HEK293 (cell line): ENCODE data around the gene ASIC3.

ENCODE experiments used
- BCL11B ChIP-seq: fragments of 450-650 bp; formaldehyde crosslinking; IDR thresholded peaks from 2 replicates; pipeline ENCODE4 v1.5.1; 2016; ENCODE audit warnings: low read depth, missing biosample characterization, missing genetic modification characterization
- EGR2 ChIP-seq: fragments of 450-650 bp; formaldehyde crosslinking; IDR thresholded peaks from 2 replicates; pipeline ENCODE4 v1.5.1; 2016; ENCODE audit warnings: low read depth, missing biosample characterization, missing genetic modification characterization
- HOXD13 ChIP-seq: sonication (generic); formaldehyde crosslinking; IDR thresholded peaks from 2 replicates; pipeline ENCODE4 v1.8.0; 2022; ENCODE audit warnings: missing genetic modification reagents, borderline replicate concordance
- KLF16 ChIP-seq: fragments of 450-650 bp; formaldehyde crosslinking; IDR thresholded peaks from 2 replicates; pipeline ENCODE4 v1.5.1; 2017; ENCODE audit warnings: missing biosample characterization, missing genetic modification characterization
- KLF7 ChIP-seq: fragments of 450-650 bp; formaldehyde crosslinking; IDR thresholded peaks from 2 replicates; pipeline ENCODE4 v1.5.1; 2016; ENCODE audit warnings: missing biosample characterization, missing genetic modification characterization, borderline replicate concordance
- PBX3 ChIP-seq: sonication (generic); formaldehyde crosslinking; IDR thresholded peaks from 2 replicates; pipeline ENCODE4 v1.8.1; 2022; ENCODE audit warnings: mild to moderate bottlenecking, moderate library complexity, missing genetic modification reagents
- RBAK ChIP-seq: fragments of 450-650 bp; formaldehyde crosslinking; IDR thresholded peaks from 2 replicates; pipeline ENCODE4 v1.5.1; 2016; ENCODE audit warnings: missing biosample characterization, missing genetic modification characterization
- SALL2 ChIP-seq: fragments of 450-650 bp; formaldehyde crosslinking; IDR thresholded peaks from 2 replicates; pipeline ENCODE4 v1.5.0; 2017; ENCODE audit warnings: missing biosample characterization, mild to moderate bottlenecking, missing genetic modification characterization, borderline replicate concordance
- SP2 ChIP-seq: fragments of 450-650 bp; formaldehyde crosslinking; IDR thresholded peaks from 2 replicates; pipeline ENCODE4 v1.5.1; 2016; ENCODE audit warnings: missing biosample characterization, missing genetic modification characterization
- SP3 ChIP-seq: fragments of 450-650 bp; formaldehyde crosslinking; IDR thresholded peaks from 2 replicates; pipeline ENCODE4 v1.5.1; 2016; ENCODE audit warnings: missing biosample characterization, missing genetic modification characterization
- YY1 ChIP-seq: fragments of 450-650 bp; formaldehyde crosslinking; IDR thresholded peaks from 2 replicates; pipeline ENCODE4 v1.5.1; 2018; ENCODE audit warnings: missing biosample characterization, missing genetic modification characterization
- ZBTB10 ChIP-seq: fragments of 450-650 bp; formaldehyde crosslinking; IDR thresholded peaks from 2 replicates; pipeline ENCODE4 v1.5.1; 2016; ENCODE audit warnings: missing biosample characterization, missing genetic modification characterization
- ZBTB11 ChIP-seq: fragments of 450-650 bp; formaldehyde crosslinking; conservative IDR thresholded peaks from 2 replicates; pipeline ENCODE4 v1.5.1; 2016; ENCODE audit warnings: low read depth, missing biosample characterization, missing genetic modification characterization
- ZNF146 ChIP-seq: fragments of 450-650 bp; formaldehyde crosslinking; IDR thresholded peaks from 2 replicates; pipeline ENCODE4 v1.5.1; 2016; ENCODE audit warnings: missing biosample characterization, missing genetic modification characterization
- ZNF157 ChIP-seq: fragments of 450-650 bp; formaldehyde crosslinking; IDR thresholded peaks from 2 replicates; pipeline ENCODE4 v1.5.1; 2016; ENCODE audit warnings: missing biosample characterization, missing genetic modification characterization
- ZNF2 ChIP-seq: fragments of 450-650 bp; formaldehyde crosslinking; IDR thresholded peaks from 2 replicates; pipeline ENCODE4 v1.5.1; 2016; ENCODE audit warnings: missing biosample characterization, missing genetic modification characterization
- ZNF221 ChIP-seq: fragments of 450-650 bp; formaldehyde crosslinking; IDR thresholded peaks from 2 replicates; pipeline ENCODE4 v1.5.1; 2017; ENCODE audit warnings: missing biosample characterization, missing genetic modification characterization, borderline replicate concordance
- ZNF324 ChIP-seq: fragments of 450-650 bp; formaldehyde crosslinking; IDR thresholded peaks from 2 replicates; pipeline ENCODE4 v1.5.1; 2016; ENCODE audit warnings: missing biosample characterization, missing genetic modification characterization
- ZNF335 ChIP-seq: fragments of 450-650 bp; formaldehyde crosslinking; conservative IDR thresholded peaks from 2 replicates; pipeline ENCODE4 v1.5.1; 2016; ENCODE audit warnings: missing biosample characterization, missing genetic modification characterization
- ZNF404 ChIP-seq: fragments of 450-650 bp; formaldehyde crosslinking; IDR thresholded peaks from 2 replicates; pipeline ENCODE4 v1.5.1; 2017; ENCODE audit warnings: missing biosample characterization, missing genetic modification characterization
- ZNF529 ChIP-seq: fragments of 450-650 bp; formaldehyde crosslinking; IDR thresholded peaks from 2 replicates; pipeline ENCODE4 v1.5.1; 2017; ENCODE audit warnings: missing genetic modification characterization, missing biosample characterization; ENCODE audit not compliant: insufficient replicate concordance
- ZNF530 ChIP-seq: fragments of 450-650 bp; formaldehyde crosslinking; IDR thresholded peaks from 2 replicates; pipeline ENCODE4 v1.5.1; 2016; ENCODE audit warnings: low read depth, missing biosample characterization, missing genetic modification characterization
- ZNF621 ChIP-seq: fragments of 450-650 bp; formaldehyde crosslinking; IDR thresholded peaks from 2 replicates; pipeline ENCODE4 v1.5.1; 2017; ENCODE audit warnings: missing biosample characterization, missing genetic modification characterization
- ZNF639 ChIP-seq: fragments of 450-650 bp; formaldehyde crosslinking; IDR thresholded peaks from 2 replicates; pipeline ENCODE4 v1.5.1; 2016; ENCODE audit warnings: missing biosample characterization, missing genetic modification characterization
- ZNF664 ChIP-seq: fragments of 450-650 bp; formaldehyde crosslinking; IDR thresholded peaks from 2 replicates; pipeline ENCODE4 v1.5.1; 2016; ENCODE audit warnings: missing biosample characterization, missing genetic modification characterization
- ZNF670 ChIP-seq: fragments of 450-650 bp; formaldehyde crosslinking; IDR thresholded peaks from 2 replicates; pipeline ENCODE4 v1.5.1; 2016; ENCODE audit warnings: missing biosample characterization, missing genetic modification characterization, low read depth
- ZNF76 ChIP-seq: fragments of 450-650 bp; formaldehyde crosslinking; IDR thresholded peaks from 2 replicates; pipeline ENCODE4; 2016; ENCODE audit warnings: low read depth, missing biosample characterization, missing genetic modification characterization, borderline replicate concordance
- ZNF768 ChIP-seq: fragments of 450-650 bp; formaldehyde crosslinking; IDR thresholded peaks from 2 replicates; pipeline ENCODE4 v1.5.1; 2018; ENCODE audit warnings: missing biosample characterization, mild to moderate bottlenecking, missing genetic modification characterization
- ZNF785 ChIP-seq: fragments of 450-650 bp; formaldehyde crosslinking; IDR thresholded peaks from 2 replicates; pipeline ENCODE4 v1.5.1; 2016; ENCODE audit warnings: missing biosample characterization, missing genetic modification characterization
- ZNF791 ChIP-seq: fragments of 450-650 bp; formaldehyde crosslinking; IDR thresholded peaks from 2 replicates; pipeline ENCODE4 v1.5.1; 2016; ENCODE audit warnings: missing biosample characterization, missing genetic modification characterization
- ZNF792 ChIP-seq: fragments of 450-650 bp; formaldehyde crosslinking; IDR thresholded peaks from 2 replicates; pipeline ENCODE4 v1.5.1; 2016; ENCODE audit warnings: missing biosample characterization, missing genetic modification characterization
- ZNF830 ChIP-seq: fragments of 450-650 bp; IDR thresholded peaks from 2 replicates; pipeline ENCODE4 v1.5.0; 2018; ENCODE audit warnings: missing biosample characterization, missing genetic modification characterization, low read depth, mild to moderate bottlenecking, moderate library complexity
- ZSCAN18 ChIP-seq: fragments of 450-650 bp; formaldehyde crosslinking; IDR thresholded peaks from 2 replicates; pipeline ENCODE4 v1.5.1; 2016; ENCODE audit warnings: missing biosample characterization, missing genetic modification characterization

Gene ASIC3

GRCh38 chr7:151017953-151018420 is 30.3 kb upstream of the ASIC3 start (continued):
- no peak for TF ChIP-seq ZNF639 (tag by site-specific recombination)
- TF ChIP-seq SP3 (tag by site-specific recombination): no peak
- TF ChIP-seq KLF7 (tag by site-specific recombination): no peak
- TF ChIP-seq ZNF2: peak; percentile 100
- TF ChIP-seq ZBTB10 (tag by site-specific recombination): no peak; the same call in 1 of the 2 replicates
- no peak for TF ChIP-seq ZNF621 (tag by site-specific recombination)
- TF ChIP-seq EGR2 (tag by site-specific recombination): peak; percentile 37
- no peak for TF ChIP-seq YY1 (tag by site-specific recombination)
- TF ChIP-seq ZNF335: peak; percentile 42; the same call in 1 of the 2 replicates
- TF ChIP-seq SP2 (tag by site-specific recombination): no peak; the same call in 1 of the 2 replicates
- no peak for TF ChIP-seq SALL2 (tag by site-specific recombination)
- no peak for TF ChIP-seq ZNF792 (tag by site-specific recombination)
- TF ChIP-seq ZNF529: no peak
- no peak for TF ChIP-seq ZBTB11 (tag by site-specific recombination)
- no peak for TF ChIP-seq ZNF76 (tag by site-specific recombination)
- TF ChIP-seq RBAK (tag by site-specific recombination): no peak
- TF ChIP-seq PBX3 (CRISPR knock-in tag): no peak
- TF ChIP-seq ZNF785: no peak
- no peak for TF ChIP-seq BCL11B (tag by site-specific recombination)
- TF ChIP-seq ZNF670 (tag by site-specific recombination): no peak
- no peak for TF ChIP-seq ZSCAN18 (tag by site-specific recombination)
- TF ChIP-seq KLF16 (tag by site-specific recombination): no peak
- no peak for TF ChIP-seq ZNF530 (tag by site-specific recombination)
- no peak for TF ChIP-seq ZNF324 (tag by site-specific recombination)
- 0 out of 2 replicates have a peak, but pooled peaks have one; percentile 11 for TF ChIP-seq ZNF791 (tag by site-specific recombination)
- no peak for TF ChIP-seq ZNF830 (tag by site-specific recombination)
- no peak for TF ChIP-seq ZNF221 (tag by site-specific recombination)
- no peak for TF ChIP-seq ZNF146
- no peak for TF ChIP-seq ZNF157 (tag by site-specific recombination)
- TF ChIP-seq ZNF768: no peak
- TF ChIP-seq ZNF404 (tag by site-specific recombination): no peak
- no peak for TF ChIP-seq ZNF664 (tag by site-specific recombination)
- no peak for TF ChIP-seq HOXD13 (CRISPR knock-in tag)
